Calu3 (cell line): Measurements from ENCODE around the gene ZNF230. TPM values are rescaled to one million over a fixed set of nuclear protein-coding genes. Genes with fewer than 3 reads are reported as not detected.
A peak's percentile ranks its signal among the peaks of the same experiment; 100 is the strongest.

Experiments
- BruUV-seq: library from RNA; stranded (reverse); fragments of 400-500 nt; replicated peaks from 2 replicates; lab custom pipeline; 2021; lab: Mats Ljungman, UMichigan
- CTCF ChIA-PET: fragments of 300-600 bp; sonication (Branson Sonifier 250); formaldehyde crosslinking; loops from one replicate; lab custom pipeline; 2022; ENCODE audit warnings: antibody characterized with exemption; lab: Charles Lee
- DNase-seq: peaks from one replicate; pipeline ENCODE4 v3.0.0; 2022
- H3K27ac Mint-ChIP-seq: one replicate; pipeline ENCODE4 v1.8.0; 2022; ENCODE audit warnings: mixed read lengths; ENCODE audit not compliant: unreplicated experiment
- H3K27me3 Mint-ChIP-seq: one replicate; pipeline ENCODE4 v1.8.0; 2022; ENCODE audit warnings: mixed read lengths; ENCODE audit not compliant: unreplicated experiment
- H3K36me3 Mint-ChIP-seq: one replicate; pipeline ENCODE4 v1.8.0; 2022; ENCODE audit warnings: mild to moderate bottlenecking, moderate library complexity, mixed read lengths; ENCODE audit not compliant: insufficient read depth, unreplicated experiment
- H3K4me1 Mint-ChIP-seq: one replicate; pipeline ENCODE4 v1.8.0; 2022; ENCODE audit warnings: mild to moderate bottlenecking, low read depth, mixed read lengths; ENCODE audit not compliant: unreplicated experiment
- H3K4me3 Mint-ChIP-seq: one replicate; pipeline ENCODE4 v1.8.0; 2022; ENCODE audit warnings: mild to moderate bottlenecking, low read depth, moderate library complexity, mixed read lengths; ENCODE audit not compliant: unreplicated experiment
- H3K9me3 Mint-ChIP-seq: one replicate; pipeline ENCODE4 v1.8.0; 2022; ENCODE audit warnings: low read depth, mixed read lengths; ENCODE audit not compliant: unreplicated experiment
- intact Hi-C: fragments of 100-400 bp; cut with micrococcal nuclease; formaldehyde crosslinking; loops from one replicate; pipeline ENCODE4 v1.10.0; 2022; ENCODE audit not compliant: unreplicated experiment
- total RNA-seq: library from RNA; stranded (reverse); gene quantifications from 2 replicates; pipeline ENCODE4 v1.2.3, GENCODE V29; 2022
- TF ChIP-seq, protein P1 (sequence below): fragments of 200-600 bp; IDR thresholded peaks from one replicate; pipeline ENCODE4 v1.8.0; 2022; ENCODE audit warnings: antibody characterized with exemption; ENCODE audit not compliant: unreplicated experiment

Gene ZNF230
- total RNA-seq, 1 experiment from 2014 or later: 7.8 TPM

DNA sequence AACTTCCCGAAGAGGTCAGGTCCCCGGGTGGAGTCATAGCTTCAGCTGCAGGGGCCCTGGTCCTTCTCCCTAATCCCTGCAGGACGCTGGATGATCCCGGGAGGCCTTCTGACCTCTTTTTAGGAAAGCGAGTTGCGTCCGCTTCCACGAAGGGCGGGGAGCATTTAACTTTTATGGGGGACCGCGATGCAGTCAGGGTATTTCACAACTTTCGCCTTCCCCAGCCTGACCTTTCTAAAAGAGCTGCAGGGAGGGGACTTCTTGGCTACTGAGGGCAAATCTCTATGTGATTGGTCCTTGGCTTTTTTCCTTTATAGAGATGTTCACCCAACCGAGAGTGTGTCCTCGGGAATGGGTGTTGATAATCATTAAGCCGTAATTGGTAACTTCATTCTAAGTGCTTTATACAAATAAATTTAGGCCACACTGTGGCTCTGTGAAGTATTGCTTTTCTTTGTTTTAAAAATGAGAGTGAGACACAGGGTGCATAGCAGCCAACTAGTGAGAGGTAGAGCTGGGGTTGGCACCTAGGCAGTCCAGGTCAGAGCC, 778 bp downstream of the ZNF230 start:
- H3K27me3 Mint-ChIP-seq: no peaks in the 10 kb centered on the region
- CTCF ChIA-PET: interaction anchor here (0.7 to 1.4 kb wide), 2 partner anchors 435 to 497 kb away, joined by 3 to 4 read pairs; partner anchors contain the start of gene ZNF180
- peaks cover 19% of the 10 kb centered on the region for H3K36me3 Mint-ChIP-seq
- H3K9me3 Mint-ChIP-seq: peaks cover 16% of the 10 kb centered on the region
- peak overlapping the region; percentile 87 for H3K4me3 Mint-ChIP-seq
- H3K27ac Mint-ChIP-seq: peak overlapping the region; percentile 77
- TF ChIP-seq, protein P1, sequence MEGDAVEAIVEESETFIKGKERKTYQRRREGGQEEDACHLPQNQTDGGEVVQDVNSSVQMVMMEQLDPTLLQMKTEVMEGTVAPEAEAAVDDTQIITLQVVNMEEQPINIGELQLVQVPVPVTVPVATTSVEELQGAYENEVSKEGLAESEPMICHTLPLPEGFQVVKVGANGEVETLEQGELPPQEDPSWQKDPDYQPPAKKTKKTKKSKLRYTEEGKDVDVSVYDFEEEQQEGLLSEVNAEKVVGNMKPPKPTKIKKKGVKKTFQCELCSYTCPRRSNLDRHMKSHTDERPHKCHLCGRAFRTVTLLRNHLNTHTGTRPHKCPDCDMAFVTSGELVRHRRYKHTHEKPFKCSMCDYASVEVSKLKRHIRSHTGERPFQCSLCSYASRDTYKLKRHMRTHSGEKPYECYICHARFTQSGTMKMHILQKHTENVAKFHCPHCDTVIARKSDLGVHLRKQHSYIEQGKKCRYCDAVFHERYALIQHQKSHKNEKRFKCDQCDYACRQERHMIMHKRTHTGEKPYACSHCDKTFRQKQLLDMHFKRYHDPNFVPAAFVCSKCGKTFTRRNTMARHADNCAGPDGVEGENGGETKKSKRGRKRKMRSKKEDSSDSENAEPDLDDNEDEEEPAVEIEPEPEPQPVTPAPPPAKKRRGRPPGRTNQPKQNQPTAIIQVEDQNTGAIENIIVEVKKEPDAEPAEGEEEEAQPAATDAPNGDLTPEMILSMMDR: no peak
- peak; percentile 20 for DNase-seq
- intact Hi-C loops: loop anchor here (1.0 kb wide), 1 partner anchor 22 kb away; the partner anchor contains the start of gene ZNF222
- no TSS peak for BruUV-seq
- H3K4me1 Mint-ChIP-seq: peaks cover 8% of the 10 kb centered on the region

DNA sequence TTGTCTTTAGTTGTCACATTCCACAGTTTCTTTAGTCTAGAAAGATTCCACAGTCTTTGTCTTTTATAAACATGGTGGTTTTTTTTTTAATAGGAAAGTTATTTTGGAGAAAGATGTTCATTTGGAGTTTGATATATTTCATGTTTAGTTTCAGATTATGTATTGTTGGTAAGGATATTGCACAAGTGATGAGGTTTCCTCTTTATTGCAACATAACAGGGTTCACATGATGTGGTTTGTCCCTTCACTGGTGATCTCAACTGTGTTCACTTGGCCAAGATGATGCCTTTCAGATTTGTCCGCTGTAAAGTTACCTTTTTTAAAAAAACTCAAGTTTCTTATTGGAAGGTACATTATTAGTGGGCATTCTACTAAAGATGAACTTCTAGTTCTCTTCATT, 3.2 kb downstream of the ZNF230 start:
- peaks cover 28% of the 10 kb centered on the region for H3K36me3 Mint-ChIP-seq

DNA sequence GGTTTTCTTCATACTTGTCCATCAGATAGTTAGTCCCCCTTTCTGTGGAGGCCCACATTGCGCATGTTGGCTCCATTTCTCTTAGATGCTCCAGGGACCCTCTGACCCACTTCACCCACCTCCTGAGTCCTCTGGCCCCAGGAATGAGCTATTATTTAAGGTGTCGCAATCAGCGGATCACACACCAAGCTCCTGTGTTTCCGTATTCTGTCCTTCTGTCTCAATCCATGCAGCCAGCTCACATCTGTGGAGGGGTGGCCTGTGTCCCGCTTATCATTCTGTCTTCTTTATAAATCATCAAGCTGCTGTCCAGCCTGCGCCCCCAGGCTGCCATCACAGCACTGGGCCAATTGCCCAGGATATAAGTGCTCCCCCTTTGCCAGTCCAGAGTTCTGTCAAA, 4.7 kb downstream of the ZNF230 start:
- Mint-ChIP-seq H3K27me3 (no peaks in the 10 kb centered on the region), H3K4me1 (peaks cover under 1% of the 10 kb centered on the region), H3K27ac (no peak overlapping the region), H3K36me3 (peaks cover 23% of the 10 kb centered on the region), H3K4me3 (no peak overlapping the region), H3K9me3 (peaks cover 28% of the 10 kb centered on the region)
- DNase-seq: no peak
- TF ChIP-seq, protein P1: no peak
- CTCF ChIA-PET: no interaction called here
- BruUV-seq: no TSS peak
- intact Hi-C loops: no loop called here

More for the DNA sequence above, 3.2 kb downstream of the ZNF230 start:
- DNase-seq: no peak
- TF ChIP-seq, protein P1: no peak
- intact Hi-C loops: no loop called here
- CTCF ChIA-PET: no interaction called here
- no peak overlapping the region for H3K4me3 Mint-ChIP-seq
- H3K4me1 Mint-ChIP-seq: peaks cover 8% of the 10 kb centered on the region
- H3K9me3 Mint-ChIP-seq: peaks cover 24% of the 10 kb centered on the region
- no peak overlapping the region for H3K27ac Mint-ChIP-seq
- no peaks in the 10 kb centered on the region for H3K27me3 Mint-ChIP-seq
- BruUV-seq: no TSS peak

DNA sequence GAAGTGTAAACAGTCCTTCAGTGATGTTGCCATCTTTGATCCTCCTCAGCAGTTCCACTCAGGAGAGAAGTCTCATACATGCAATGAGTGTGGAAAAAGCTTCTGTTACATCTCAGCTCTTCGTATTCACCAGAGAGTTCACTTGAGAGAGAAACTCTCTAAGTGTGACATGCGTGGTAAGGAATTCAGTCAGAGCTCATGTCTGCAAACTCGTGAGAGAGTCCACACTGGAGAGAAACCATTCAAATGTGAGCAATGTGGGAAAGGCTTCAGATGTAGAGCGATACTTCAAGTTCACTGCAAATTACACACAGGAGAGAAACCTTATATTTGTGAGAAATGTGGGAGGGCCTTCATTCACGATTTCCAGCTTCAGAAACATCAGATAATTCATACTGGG, 7.7 kb downstream of the ZNF230 start:
- Mint-ChIP-seq H3K36me3 (peaks cover 9% of the 10 kb centered on the region), H3K9me3 (peaks cover 30% of the 10 kb centered on the region), H3K27ac (no peak overlapping the region), H3K27me3 (no peaks in the 10 kb centered on the region), H3K4me1 (no peaks in the 10 kb centered on the region), H3K4me3 (no peak overlapping the region)
- CTCF ChIA-PET: no interaction called here
- no TSS peak for BruUV-seq
- TF ChIP-seq, protein P1: no peak
- DNase-seq: no peak
- intact Hi-C loops: no loop called here
